HPDE6-E6E7 (cell line): ENCODE measurements around the gene MORN5.

Experiments used
- DNase-seq: peaks from one replicate; pipeline ENCODE4 v3.0.0; 2011; ENCODE audit warnings: missing footprints; ENCODE audit errors: extremely low spot score

MORN5 gene

GRCh38 chr9:122216138-122216797, 56.6 kb downstream of the MORN5 start:
- DNase-seq = no peak

- DNase-seq = no peak
Observed at GRCh38 chr9:122216798-122217418, 57.2 kb downstream of the MORN5 start.

GRCh38 chr9:122217640-122218039, 57.9 kb downstream of the MORN5 start:
- DNase-seq = no peak

- no peak for DNase-seq
Observed at GRCh38 chr9:122218071-122218934, 58.6 kb downstream of the MORN5 start.

GRCh38 chr9:122218935-122219855, 59.5 kb downstream of the MORN5 start:
- no peak for DNase-seq

- no peak for DNase-seq
Observed at GRCh38 chr9:122219856-122220672, 60.4 kb downstream of the MORN5 start.

GRCh38 chr9:122220673-122221182, 61.0 kb downstream of the MORN5 start:
- DNase-seq = no peak

- DNase-seq = no peak
Observed at GRCh38 chr9:122221183-122221811, 61.6 kb downstream of the MORN5 start.

GRCh38 chr9:122222791-122223190, 63.1 kb downstream of the MORN5 start:
- DNase-seq = no peak

GRCh38 chr9:122223435-122223834, 63.7 kb downstream of the MORN5 start:
- no peak for DNase-seq

- DNase-seq = no peak
Observed at GRCh38 chr9:122225312-122226141, 65.8 kb downstream of the MORN5 start.

- DNase-seq = no peak
Observed at GRCh38 chr9:122226142-122226757, 66.5 kb downstream of the MORN5 start.

- DNase-seq = no peak
Observed at GRCh38 chr9:122226758-122227574, 67.3 kb downstream of the MORN5 start.

GRCh38 chr9:122227575-122227900, 67.8 kb downstream of the MORN5 start:
- DNase-seq = no peak

GRCh38 chr9:122228191-122228567, 68.5 kb downstream of the MORN5 start:
- DNase-seq = no peak

GRCh38 chr9:122228568-122229484, 69.1 kb downstream of the MORN5 start, which contains the start of gene LHX6:
TSS of gene LHX6 (minus strand) at chr9:122228957. CDS start at chr9:122228740, 217 bp downstream.
- DNase-seq = no peak

- no peak for DNase-seq
Observed at GRCh38 chr9:122229485-122229837, 69.8 kb downstream of the MORN5 start.
